Ectodermal cell (in vitro differentiated cells): ENCODE results near the gene SLC22A1.

Experiments used
- H3K27ac ChIP-seq: 2 replicates; pipeline ENCODE4 v1.7.0; 2013; ENCODE audit warnings: mild to moderate bottlenecking, low read depth, low read length; ENCODE audit not compliant: insufficient read depth, poor library complexity, severe bottlenecking
- H3K27me3 ChIP-seq: 2 replicates; pipeline ENCODE4 v1.7.0; 2013; ENCODE audit warnings: mild to moderate bottlenecking, low read length; ENCODE audit not compliant: insufficient read depth, control insufficient read depth, poor library complexity, severe bottlenecking
- H3K36me3 ChIP-seq: one replicate; pipeline ENCODE4 v1.7.0; 2013; ENCODE audit warnings: low read length; ENCODE audit not compliant: control insufficient read depth, insufficient read depth
- H3K4me1 ChIP-seq: one replicate; pipeline ENCODE4 v1.7.0; 2013; ENCODE audit warnings: low read length; ENCODE audit not compliant: control insufficient read depth, insufficient read depth
- H3K4me3 ChIP-seq: 2 replicates; pipeline ENCODE4 v1.7.0; 2013; ENCODE audit warnings: low read depth, low read length, control low read depth; ENCODE audit not compliant: insufficient read depth
- H3K9me3 ChIP-seq: 2 replicates; pipeline ENCODE4 v1.7.0; 2013; ENCODE audit warnings: mild to moderate bottlenecking, low read length, moderate library complexity; ENCODE audit not compliant: control insufficient read depth
- WGBS, 2 experiments: methylation state at CpG; one replicate each; pipeline ENCODE4 v1.1.7; 2013; ENCODE audit warnings: missing lambda C conversion rate in 2 of 2; 5-methylcytosine and 5-hydroxymethylcytosine counted together

Gene SLC22A1

GRCh38 chr6:160207618-160208017 is 86.0 kb downstream of the SLC22A1 start:
- Histone ChIP-seq H3K36me3 (no peaks in the 10 kb centered on the region), H3K4me3 (no peak overlapping the region), H3K9me3 (no peaks in the 10 kb centered on the region), H3K27ac (no peak overlapping the region), H3K4me1 (no peaks in the 10 kb centered on the region), H3K27me3 (no peaks in the 10 kb centered on the region)
- 91 to 97% methylated on average over 3 of the region's 3 CpGs for WGBS, 2 experiments
